Epithelial cell of esophagus (primary cell): ENCODE results near the gene SNUPN.

Experiments used
- DNase-seq: peaks from one replicate; pipeline ENCODE4 v3.0.0; 2010; ENCODE audit warnings: low read depth
- H3K4me3 ChIP-seq: 2 replicates; pipeline ENCODE4 v1.5.1; 2011; ENCODE audit warnings: mild to moderate bottlenecking, low read length, control low read depth
- CTCF ChIP-seq: IDR thresholded peaks from 2 replicates; pipeline ENCODE4 v1.5.1; 2011; ENCODE audit warnings: low read depth, mild to moderate bottlenecking, low read length, control low read depth, inconsistent platforms; ENCODE audit not compliant: insufficient read depth; ENCODE audit errors: missing control alignments

The SNUPN gene

GRCh38 chr15:75647370-75648155 is 22.0 kb upstream of the SNUPN start, which contains the start of gene SNX33:
Gene SNX33 (plus strand): TSS chr15:75647912. CDS start chr15:75649103, 1,191 bp downstream.
- TF ChIP-seq CTCF = peak; percentile 10
- DNase-seq = peak; percentile 88
- peak within 1 kb of the TSS; percentile 78 for H3K4me3 ChIP-seq

- no peak for DNase-seq
- TF ChIP-seq CTCF = no peak
- peak overlapping the region; percentile 78 for H3K4me3 ChIP-seq
These were observed 21.4 kb upstream of the SNUPN start for GRCh38 chr15:75646944-75647364.

GRCh38 chr15:75646112-75646943 is 20.8 kb upstream of the SNUPN start:
- H3K4me3 ChIP-seq = peak overlapping the region; percentile 78
- TF ChIP-seq CTCF = no peak
- DNase-seq = no peak

- H3K4me3 ChIP-seq = no peak overlapping the region
- no peak for DNase-seq
- no peak for TF ChIP-seq CTCF
These were observed 18.9 kb upstream of the SNUPN start for GRCh38 chr15:75644376-75644775.

- no peak for TF ChIP-seq CTCF
- no peak overlapping the region for H3K4me3 ChIP-seq
- DNase-seq = no peak
These were observed 16.1 kb upstream of the SNUPN start for GRCh38 chr15:75641603-75642002.

GRCh38 chr15:75641179-75641503 is 15.6 kb upstream of the SNUPN start:
- no peak overlapping the region for H3K4me3 ChIP-seq
- no peak for TF ChIP-seq CTCF
- DNase-seq = no peak
